Kidney capillary endothelial cell (primary cell): ENCODE data around the gene NEU4.

Experiments
- DNase-seq: peaks from one replicate; pipeline ENCODE4 v3.0.0-alpha.2; 2018; ENCODE audit warnings: low spot score

Gene NEU4

DNA sequence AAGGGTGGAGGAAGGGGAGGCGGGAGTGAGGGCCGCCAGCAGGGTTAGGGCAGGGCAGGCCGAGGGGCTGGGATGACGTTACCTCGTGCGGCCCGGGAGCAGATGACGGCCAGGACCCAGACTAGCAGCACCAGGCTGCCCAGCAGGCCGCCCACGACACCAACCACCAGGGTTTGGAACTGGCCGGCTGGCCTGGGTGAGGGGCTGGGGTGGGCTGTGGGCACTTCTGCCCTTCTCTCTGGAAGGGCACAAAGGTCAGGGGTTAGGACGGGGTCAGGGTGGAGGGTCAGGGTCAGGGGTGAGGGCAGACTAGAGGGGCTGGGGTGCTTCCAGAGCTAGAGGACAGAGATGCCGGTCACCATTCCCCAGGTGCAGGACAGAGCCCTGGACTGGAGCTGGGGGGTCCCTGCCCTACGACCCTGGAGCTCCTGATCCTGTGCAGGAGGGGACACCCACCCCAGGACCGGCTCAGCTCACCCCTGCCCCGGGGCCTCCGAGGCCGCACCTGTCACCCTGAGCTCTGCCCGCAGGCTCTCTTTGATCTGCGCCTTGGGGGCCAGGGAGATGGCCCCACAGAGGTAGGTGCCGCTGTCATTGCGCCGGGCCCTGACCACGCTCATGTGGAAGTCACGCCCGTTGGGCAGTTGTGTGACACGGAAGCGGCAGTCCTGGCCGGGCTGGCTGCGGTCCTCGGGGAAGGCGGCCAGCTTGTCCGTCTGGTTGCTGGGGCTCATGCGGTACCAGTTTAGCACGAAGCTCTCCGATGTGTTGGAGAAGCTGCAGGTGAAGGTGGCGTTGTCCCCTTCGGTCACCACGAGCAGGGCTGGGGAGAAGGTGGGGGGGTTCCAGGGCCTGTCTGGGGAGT lies 43.4 kb downstream of the NEU4 start:
- DNase-seq: no peak

DNA sequence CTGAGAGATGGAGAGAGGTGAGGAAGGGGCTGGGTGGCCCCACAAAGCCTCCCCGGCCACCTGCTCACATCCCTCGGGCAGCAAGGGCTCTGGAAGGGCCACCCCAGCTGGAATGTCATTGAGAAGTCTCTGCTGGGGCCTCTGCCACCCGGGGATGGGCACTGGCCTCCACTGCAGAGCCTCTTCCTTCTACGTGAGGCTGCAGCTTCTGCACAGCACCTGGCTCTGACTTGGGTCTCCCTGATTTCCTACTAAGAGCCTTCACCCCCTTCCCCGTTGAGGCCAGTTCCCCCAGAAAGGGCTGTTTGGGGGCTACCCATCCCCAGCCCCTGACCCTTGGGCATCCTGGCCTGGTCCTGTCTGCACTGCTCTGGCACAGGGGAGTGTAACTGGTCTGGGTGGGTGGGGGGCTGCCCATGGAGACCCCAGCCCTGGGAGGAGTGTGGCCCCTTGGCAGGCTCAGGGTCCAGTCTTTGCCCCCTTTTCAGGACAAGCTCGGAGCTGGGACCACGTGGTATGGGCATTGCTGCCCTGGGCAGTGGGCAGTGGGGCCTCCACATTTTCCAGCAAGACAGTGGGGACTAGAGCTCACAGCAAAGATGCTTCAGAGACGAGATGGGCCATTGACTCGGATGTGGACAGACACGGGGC lies 44.1 kb downstream of the NEU4 start:
- no peak for DNase-seq

DNA sequence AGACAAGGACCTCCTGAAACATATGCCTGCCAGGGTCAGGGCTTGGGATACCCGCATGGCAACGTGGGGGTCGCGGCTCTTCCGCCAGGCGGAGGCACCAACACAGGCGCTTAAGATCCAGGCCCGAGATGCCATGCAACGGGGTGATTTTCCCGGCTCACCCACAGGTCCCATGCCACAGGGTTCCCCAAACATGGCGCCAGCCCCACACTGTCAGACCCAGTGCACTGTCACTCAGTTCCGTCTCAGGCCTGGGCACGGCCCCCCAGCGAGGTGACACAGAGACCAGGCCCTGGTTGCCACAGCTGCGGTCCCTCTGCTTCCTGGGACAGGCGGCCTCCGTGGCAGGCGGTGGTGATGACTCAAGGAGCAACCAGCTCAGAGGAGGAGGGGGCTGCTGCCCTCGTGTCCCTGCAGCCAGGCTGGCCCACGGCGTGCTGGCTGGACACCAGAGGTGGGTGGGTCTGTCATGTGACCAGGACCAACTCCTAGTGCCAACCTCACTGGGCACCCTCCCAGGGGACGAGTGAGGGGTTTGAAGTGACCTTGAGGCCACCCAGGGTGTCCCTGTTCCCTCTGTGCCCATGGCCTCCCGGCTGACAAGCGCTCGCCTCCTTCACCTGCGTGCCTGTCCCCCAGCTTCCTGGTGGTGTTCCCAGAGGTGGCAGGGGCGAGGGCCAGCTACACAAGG lies 44.8 kb downstream of the NEU4 start:
- DNase-seq: no peak

DNA sequence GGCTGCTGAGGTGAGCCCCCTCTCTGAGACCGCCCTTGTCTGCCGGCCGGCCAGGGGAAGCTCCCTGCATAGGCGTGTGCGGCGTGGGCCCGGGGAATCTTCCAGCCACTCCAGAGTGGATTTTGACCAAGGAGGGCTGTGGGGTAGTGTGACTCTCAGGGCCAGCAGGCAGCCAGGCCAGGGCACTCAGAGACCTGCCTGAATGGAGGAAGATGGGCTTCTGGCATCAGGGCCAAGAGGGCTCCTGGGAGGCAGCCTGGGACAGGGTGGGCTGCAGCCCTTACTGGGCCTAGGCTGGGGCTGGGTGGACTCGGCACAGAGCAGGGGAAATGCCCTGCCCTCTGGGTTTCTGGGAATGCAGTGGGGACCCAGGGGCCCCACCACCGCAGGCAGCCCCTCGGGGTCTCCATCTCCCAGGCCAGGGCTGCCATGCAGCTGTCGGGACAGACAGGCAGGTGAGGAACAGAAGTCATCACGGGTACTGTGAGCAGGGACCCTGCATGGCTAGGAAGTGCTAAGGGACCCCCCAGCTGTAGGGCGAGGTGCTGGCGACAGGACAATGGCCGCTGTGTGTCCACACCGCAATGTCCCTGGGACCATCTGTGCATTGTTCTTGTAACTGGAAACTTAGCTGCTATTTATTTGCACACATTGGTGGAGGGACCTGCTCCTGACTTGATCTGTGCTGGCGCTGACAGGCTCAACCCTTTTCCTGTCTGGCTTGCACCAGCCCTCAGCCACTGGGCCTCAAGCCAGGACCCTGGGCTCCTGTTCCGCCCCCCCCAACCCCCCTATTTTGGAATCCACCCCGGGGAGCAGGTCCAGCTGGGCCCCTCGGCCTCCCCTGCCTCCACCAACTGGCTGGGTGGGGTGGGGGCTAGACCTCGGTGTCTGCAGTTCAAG lies 45.6 kb downstream of the NEU4 start:
- DNase-seq: no peak

DNA sequence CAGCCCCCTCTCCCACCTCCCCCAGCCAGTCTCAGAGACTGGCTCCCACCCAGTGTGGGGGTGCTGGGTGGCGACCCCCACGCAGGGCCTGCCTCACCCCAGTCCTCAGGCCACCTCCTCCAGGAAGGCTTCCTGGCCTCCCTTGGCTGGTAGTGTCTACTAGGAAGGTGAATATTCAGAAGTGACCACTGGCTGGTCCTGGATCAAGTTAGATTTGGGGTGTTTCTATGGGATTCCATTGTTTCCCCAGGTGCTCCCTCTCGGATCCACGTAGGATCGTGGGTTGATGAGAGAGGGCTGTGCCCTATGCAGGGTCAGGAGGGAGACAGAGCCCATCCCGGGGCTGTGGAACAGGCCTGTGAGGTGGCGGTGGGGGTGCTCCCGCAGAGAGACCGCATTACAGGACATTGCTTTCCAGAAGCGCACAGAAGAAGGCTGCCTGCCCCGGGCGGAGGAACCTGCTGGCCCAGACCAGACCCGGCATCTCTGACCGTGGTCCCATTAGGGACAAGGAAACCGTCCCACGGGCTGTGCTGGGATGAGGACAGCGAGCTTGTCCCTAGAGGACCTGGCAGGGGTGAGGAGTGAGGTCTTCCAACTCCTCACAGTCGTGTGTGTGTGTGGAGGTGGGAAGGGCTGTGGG lies 46.4 kb downstream of the NEU4 start:
- no peak for DNase-seq

DNA sequence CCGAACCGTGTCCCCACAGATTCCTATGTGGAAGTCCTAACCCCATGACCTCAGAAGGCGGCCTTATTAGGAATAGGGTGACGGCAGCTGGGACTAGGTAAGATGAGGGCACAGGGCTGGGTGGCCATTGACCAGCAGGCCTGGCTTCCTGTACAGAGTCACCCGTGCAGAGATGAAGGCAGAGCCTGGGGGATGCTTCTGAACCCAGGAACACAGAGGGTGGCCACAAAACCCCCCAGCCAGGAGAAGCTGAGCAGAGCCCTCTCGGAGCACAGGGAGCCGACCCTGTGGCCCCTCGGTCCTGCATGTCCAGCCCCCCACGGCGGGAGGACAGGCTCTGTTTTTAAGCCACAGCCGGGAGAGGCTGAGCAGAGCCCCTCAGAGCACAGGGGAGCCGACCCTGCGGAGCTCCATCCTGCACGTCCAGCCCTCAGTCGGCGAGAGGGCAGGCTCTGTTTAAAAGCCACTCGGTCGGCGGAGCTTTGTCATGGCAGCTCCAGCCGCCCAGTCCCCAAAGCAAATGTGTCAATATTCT lies 47.0 kb downstream of the NEU4 start:
- no peak for DNase-seq

DNA sequence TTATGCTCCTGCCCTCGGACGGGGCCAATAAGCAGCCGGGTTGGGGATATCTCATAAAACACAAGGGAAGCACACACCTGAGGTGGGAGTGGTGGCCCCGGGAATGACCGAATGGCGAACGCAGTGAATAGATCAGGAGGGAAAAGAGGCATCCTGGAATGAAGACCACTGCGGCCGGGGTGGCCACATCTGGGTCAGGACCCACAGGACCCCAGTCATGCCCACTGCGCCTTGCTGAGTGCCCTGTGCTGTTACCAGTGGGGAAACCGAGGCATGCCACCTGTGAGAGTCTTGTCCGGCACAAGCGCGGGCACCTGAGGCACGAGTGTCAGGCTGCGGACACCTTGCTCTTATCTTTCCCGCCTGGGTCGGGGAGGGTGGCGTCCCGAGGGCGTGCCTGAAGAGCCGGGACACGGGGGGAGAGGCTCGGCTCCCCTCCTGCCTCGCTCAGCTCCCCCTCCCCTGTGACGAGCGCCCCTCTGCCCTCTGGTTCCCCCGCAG lies 48.1 kb downstream of the NEU4 start:
- DNase-seq: no peak

DNA sequence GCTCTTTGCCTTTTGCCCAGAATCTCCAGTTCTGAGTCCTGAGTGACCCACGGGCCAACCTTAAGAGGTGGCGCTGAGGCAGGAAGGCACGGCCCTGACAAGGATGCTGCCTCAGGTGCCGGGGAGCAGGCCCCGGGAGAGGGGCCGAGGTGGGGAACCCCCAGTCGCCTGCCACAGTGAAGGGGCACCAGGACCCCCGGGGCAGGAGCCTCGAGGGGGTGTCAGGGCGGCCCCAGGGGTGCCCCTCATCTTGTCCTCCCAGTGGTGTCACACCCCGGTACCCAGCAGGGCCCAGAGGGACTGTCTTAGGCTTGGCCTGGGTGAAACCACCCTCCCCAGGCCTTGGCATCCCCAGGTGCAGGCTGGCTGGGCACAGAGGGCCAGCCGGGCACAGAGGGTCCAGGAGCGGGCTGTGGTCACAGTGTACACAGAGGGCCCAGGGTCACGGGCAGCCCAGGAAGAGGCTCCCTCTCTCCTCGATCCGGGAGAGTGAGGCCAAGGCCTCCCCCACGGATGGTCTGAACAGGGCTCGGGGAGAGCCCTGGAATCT lies 48.7 kb downstream of the NEU4 start:
- DNase-seq: no peak

DNA sequence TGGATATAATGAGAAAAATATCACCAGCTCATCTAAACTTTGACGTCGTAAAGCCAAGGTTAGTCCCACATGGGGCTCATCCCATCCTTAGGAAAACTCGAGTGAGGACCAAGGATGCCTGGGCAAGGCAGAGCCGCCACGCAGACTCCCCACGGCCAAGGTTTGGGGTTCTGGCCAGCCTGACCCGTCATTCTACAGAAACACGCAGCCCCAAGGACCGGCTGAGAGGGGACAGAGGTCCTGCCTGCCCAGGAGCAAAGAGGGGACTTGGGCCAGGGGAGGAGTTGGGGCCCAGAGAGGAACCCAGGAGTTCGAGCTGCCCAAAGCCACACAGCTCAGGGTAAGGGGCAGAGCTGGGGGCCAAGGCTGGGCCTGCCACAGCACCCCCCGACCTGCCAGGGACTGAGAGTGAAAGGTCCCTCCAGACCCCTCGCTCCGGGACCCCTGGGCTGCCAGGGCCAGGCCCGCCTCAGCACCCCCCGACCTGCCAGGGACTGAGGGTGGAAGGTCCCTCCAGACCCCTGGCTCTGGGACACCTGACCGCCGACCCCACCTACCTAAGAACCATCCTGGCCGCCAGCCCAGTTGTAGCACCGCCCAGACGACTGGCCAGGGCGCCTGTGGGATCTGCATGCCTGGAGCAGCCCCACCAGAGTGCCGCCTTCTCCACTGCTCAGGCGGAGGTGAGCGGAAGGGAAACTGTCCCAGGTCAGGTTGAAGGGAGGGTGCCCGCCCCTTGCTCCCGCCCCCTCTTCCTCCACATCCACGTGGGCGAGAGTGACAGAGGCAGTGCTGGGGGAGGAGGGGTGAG lies 49.4 kb downstream of the NEU4 start, which contains the start of gene PDCD1:
PDCD1 (minus strand) TSS at position 689 of the 811 bp plus-strand sequence; CDS start at position 633, 56 bp downstream.
- no peak for DNase-seq

DNA sequence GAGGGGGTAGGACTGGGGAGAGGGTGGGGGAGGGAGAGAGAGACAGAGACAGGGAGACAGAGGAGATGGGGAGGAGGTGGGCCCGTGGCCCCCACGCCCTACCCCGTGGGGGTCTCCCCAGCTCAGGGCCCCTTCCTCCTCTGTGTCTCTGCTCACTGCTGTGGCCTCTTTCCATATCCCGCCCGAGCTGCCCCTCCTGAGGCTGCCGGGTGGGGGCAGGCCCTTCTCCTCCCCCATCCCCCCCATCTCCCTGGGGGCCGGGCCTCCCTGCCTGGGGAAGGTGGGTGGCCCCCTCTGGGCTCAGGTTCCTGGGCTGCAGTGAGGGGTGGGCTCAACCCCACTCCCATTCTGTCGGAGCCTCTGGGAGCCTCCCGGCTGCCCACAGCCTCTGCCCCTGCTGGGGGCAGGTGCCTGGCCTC lies 50.0 kb downstream of the NEU4 start:
- DNase-seq: no peak

DNA sequence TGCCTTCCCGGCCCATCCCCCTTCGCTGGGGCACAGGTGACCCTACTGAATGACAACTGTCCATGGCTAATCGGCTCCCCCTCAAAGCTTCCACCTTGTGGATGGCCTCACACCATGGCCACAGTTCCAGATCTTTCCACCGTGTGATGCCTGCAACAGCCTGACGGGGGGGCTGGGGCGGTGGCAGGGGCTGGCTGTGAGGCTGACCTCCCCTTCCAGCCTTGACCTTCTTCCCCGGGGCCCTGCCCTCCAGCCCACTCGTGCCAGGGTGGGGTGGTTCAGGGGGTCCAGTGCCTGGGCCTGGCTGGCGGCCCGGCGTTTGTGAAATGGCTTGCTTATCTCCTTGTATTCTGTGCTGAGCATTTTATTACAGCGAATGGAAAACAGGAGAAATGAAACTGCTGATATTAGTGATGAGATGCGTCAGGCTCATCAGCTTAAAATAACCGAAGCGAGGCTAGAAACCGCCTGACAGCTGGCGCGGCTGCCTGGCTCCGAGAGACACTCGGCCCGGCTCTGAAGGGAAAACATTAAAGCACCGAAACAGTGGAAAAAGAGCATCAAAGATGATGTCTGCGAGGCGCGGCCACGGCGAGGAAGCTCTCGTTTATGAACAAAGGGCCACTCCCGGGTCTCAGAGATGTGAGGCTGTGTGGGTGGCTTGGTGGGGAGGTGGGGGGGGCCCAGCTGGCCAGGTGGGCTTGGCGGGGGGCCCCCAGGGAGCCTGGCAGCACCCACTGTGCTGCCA lies 50.6 kb downstream of the NEU4 start:
- no peak for DNase-seq

DNA sequence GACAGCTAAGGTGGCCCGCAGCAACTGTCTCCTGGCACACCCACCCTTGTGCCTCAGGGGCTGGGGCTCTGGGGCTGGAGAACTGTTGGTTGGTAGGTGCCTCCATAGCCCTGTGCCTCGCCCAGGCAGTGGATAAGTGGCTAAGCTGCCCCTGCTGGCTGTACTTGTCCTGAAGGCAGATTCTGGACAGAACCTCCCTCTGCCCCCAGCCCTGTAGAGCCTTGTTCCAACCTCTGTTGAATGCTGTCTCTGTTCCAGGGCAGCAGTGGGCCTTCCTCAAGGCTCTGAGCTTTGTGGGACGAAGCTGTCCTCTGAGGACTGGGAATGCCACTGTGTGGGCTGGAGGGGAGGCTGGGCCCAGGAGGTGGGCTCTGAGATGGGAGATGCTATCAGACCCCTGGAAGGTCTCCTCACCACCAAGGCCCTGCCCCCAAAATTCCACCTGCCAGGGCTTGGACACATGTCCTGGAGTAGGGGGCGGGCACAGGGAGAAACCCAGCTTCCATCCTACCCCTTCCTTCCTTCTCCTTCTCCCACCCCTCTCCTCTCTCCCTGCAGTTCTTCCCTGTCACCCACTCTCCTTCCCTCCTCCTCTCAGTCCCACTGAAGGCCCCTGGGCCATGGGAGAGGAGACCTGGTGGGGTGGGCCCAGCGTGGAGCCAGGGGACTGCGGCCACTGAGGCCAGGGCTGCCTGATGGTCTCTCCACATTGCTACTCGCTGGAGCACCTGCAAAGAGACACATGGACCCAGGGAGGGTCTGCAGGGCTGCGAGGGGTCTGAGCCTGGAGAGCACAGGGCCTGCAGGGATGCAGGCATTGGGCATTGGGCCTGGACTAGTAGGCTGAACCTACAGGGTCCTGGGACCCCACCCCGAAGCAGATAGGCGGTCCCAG lies 51.4 kb downstream of the NEU4 start:
- DNase-seq: no peak

DNA sequence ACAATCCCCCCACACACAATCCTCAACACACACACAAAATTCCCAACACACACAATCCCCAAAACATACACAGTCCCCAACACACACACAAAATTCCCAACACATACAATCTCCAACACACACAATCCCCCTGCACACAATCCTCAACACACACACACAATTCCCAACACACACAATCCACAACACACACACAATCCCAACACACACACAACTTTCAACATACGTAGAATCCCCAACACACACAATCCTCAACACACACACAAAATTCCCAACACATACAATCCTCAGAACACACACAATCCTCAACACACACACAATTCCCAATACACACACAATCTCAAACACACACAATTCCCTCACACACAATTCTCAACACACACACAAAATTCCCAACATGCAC lies 52.3 kb downstream of the NEU4 start:
- DNase-seq: no peak

DNA sequence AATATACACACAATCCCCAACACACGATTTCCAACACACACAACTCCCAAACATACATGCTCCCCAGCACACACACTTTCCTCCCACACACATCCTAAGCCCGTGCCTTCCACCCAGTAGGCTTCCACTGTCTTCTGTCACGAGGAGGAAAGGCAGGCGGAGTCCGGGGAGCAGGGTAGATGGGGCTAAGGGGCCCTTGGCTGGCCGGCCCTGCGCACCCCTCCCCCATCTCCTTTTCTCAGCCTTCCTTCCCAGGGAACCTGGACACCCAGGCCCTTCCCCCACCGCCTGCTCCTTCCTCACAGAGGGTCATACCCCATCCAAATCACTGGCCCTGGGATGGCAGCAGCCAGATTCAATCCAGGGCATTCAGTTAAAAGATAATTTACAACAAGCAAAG lies 53.1 kb downstream of the NEU4 start:
- no peak for DNase-seq

DNA sequence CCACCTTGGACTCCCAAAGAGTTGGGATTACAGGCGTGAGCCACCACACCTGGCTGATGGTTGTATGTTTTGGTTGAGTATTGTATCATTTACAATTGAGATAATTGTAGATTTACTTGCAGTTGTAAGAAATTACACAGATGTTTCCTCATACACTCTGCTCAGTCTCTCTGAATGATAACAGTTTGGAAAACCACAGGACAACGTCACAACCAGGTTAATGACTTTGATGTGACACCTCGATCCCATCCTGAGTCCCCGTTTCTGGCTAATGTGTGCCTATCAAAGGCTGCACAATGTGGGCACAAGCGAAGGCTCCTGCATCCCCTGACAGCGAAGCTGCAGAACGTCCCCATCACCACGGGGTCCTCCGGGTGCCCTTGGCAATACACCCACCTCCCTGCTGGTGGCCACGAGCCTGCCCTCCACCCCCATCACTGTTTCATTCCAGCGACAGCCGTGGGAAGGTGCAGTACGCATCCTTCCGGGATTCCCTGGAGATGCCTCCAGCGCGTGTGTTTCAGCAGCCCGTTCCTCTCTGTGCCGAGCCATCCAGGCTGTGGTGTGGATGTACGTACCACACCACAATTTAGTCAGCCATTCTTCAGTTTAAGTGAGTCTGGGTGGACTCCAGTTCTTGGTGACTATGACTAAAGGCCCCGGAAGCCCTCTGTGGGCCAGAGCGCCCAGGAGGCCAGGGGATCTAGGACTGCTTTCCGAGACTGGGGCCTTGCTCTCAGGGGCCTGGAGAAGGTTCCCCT lies 54.0 kb downstream of the NEU4 start:
- DNase-seq: no peak

DNA sequence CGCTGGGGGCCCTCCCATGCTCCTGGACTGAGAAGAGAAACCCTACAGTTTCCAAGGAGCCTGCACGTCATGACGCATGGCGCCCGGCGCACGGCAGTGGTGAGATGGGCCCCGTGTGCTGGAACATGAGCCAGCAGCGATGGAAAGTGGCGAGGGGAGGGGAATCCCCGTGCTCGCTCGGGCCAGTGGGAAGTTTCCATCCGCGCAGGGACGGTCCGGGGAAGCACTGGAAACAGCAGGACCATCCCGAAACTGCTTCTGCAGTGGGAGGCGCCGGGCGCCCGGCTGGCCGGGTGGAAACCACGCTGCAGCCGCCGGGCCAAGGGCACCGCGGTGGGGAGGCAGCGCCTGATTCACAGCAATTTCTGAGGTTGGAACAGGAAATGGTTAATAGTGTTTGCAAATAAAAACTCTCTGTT lies 54.6 kb downstream of the NEU4 start:
- no peak for DNase-seq
